K562 (cell line): ENCODE data around the gene MARCKSL1. TPM values are rescaled to one million over a fixed set of nuclear protein-coding genes. Genes with fewer than 3 reads are reported as not detected.
A peak's percentile ranks its signal among the peaks of the same experiment; 100 is the strongest.

Experiments used
- ARHGAP35 ChIP-seq: fragments of 450-650 bp; IDR thresholded peaks from 2 replicates; pipeline ENCODE4 v1.6.1; 2018; ENCODE audit not compliant: partially characterized antibody
- BDP1 ChIP-seq: IDR thresholded peaks from 3 replicates; pipeline ENCODE4 v1.6.1; 2011; ENCODE audit not compliant: insufficient read length, insufficient read depth
- DIDO1 ChIP-seq: fragments of 450-650 bp; IDR thresholded peaks from 2 replicates; pipeline ENCODE4 v1.6.1; 2016; ENCODE audit warnings: low read depth, missing biosample characterization, missing genetic modification characterization
- ELF4 ChIP-seq: fragments of 450-650 bp; formaldehyde crosslinking; IDR thresholded peaks from 2 replicates; pipeline ENCODE4 v1.4.0; 2022; ENCODE audit warnings: missing genetic modification characterization
- FOXJ3 ChIP-seq: sonication (generic); formaldehyde crosslinking; IDR thresholded peaks from 2 replicates; pipeline ENCODE4 v1.4.0; 2020; ENCODE audit warnings: mild to moderate bottlenecking, missing genetic modification reagents
- HBP1 ChIP-seq: fragments of 450-650 bp; formaldehyde crosslinking; IDR thresholded peaks from 2 replicates; pipeline ENCODE4 v1.4.0; 2022; ENCODE audit warnings: missing genetic modification characterization
- HMGN3 ChIP-seq: IDR thresholded peaks from 2 replicates; pipeline ENCODE4 v1.6.1; 2011; ENCODE audit warnings: borderline replicate concordance, low read depth, mild to moderate bottlenecking, mixed read lengths, low read length; ENCODE audit not compliant: insufficient read length; ENCODE audit errors: extremely low read depth
- HNRNPH1 ChIP-seq: fragments of 200-400 bp; formaldehyde crosslinking; optimal IDR thresholded peaks from 2 replicates; pipeline ENCODE3; 2017; ENCODE audit warnings: low read depth, mild to moderate bottlenecking, low read length, moderate library complexity
- MAFF ChIP-seq: IDR thresholded peaks from 2 replicates; pipeline ENCODE4 v1.6.1; 2012; ENCODE audit warnings: low read length, improper control_type of control experiment
- MCM2 ChIP-seq: fragments of 450-650 bp; IDR thresholded peaks from 2 replicates; pipeline ENCODE4 v1.6.1; 2017; ENCODE audit warnings: low read depth, mild to moderate bottlenecking
- MNT ChIP-seq, 2 experiments: fragments of 450-650 bp; conservative IDR thresholded peaks; 2 replicates each; pipeline ENCODE4 v1.6.1; 2017; ENCODE audit warnings: mild to moderate bottlenecking in 2 of 2, moderate library complexity in 2 of 2
- RBBP5 ChIP-seq: fragments of 200-600 bp; sonication (generic); IDR thresholded peaks from 2 replicates; pipeline ENCODE4 v1.6.1; 2012; ENCODE audit warnings: borderline replicate concordance, mild to moderate bottlenecking, low read length, control low read depth, inconsistent platforms; ENCODE audit not compliant: insufficient read depth, poor library complexity, severe bottlenecking
- RBM15 ChIP-seq: fragments of 200-400 bp; formaldehyde crosslinking; IDR thresholded peaks from 2 replicates; pipeline ENCODE4 v1.6.1; 2018; ENCODE audit warnings: mild to moderate bottlenecking, low read length, moderate library complexity; ENCODE audit not compliant: insufficient read depth
- SNIP1 ChIP-seq: fragments of 450-650 bp; IDR thresholded peaks from 2 replicates; pipeline ENCODE4 v1.7.1; 2017; ENCODE audit warnings: low read depth, mild to moderate bottlenecking
- SRSF7 ChIP-seq: fragments of 200-400 bp; formaldehyde crosslinking; optimal IDR thresholded peaks from 2 replicates; pipeline ENCODE3; 2017; ENCODE audit warnings: mild to moderate bottlenecking, low read depth, low read length
- TOE1 ChIP-seq, 2 experiments: fragments of 450-650 bp in 1 of 2; sonication (generic) in 1 of 2; formaldehyde crosslinking in 1 of 2; IDR thresholded peaks; 2 replicates each; pipeline versions ENCODE4 v1.7.1 to v1.8.0; 2016 to 2022; ENCODE audit warnings: borderline replicate concordance in 2 of 2, mild to moderate bottlenecking in 2 of 2, antibody characterized with exemption in 1 of 2, inconsistent platforms in 1 of 2, low read depth in 1 of 2, missing genetic modification reagents in 1 of 2, moderate library complexity in 1 of 2
- TRIM28 ChIP-seq: fragments of 450-650 bp; IDR thresholded peaks from 2 replicates; pipeline ENCODE4 v1.6.1; 2017
- U2AF2 ChIP-seq: fragments of 200-400 bp; formaldehyde crosslinking; optimal IDR thresholded peaks from 2 replicates; pipeline ENCODE3; 2017; ENCODE audit warnings: low read depth, mild to moderate bottlenecking, low read length
- ZNF133 ChIP-seq: fragments of 250-450 bp; sonication (Bioruptor Pico); IDR thresholded peaks from 2 replicates; pipeline ENCODE4 v1.4.0; 2020; ENCODE audit warnings: mild to moderate bottlenecking
- ZNF24 ChIP-seq: fragments of 450-650 bp; IDR thresholded peaks from 2 replicates; pipeline ENCODE4 v1.6.1; 2016
- polyA plus RNA-seq, 8 experiments: library from polyadenylated mRNA; depleted of rRNA in 4 of 8; stranded (reverse) in 5 of 8; unstranded in 3 of 8; fragments of >200 nt; fragmentation: Nextera tagmentation in 2 of 8; fragmentation: Illumina TruSeq in 1 of 8; extraction: Ambion mirVana in 2 of 8; extraction: Trizol in 1 of 8; gene quantifications; 2 replicates each; pipeline versions ENCODE4 v1.2.1 to v1.2.3, GENCODE V29; 2011 to 2014; ENCODE audit warnings: inconsistent platforms in 1 of 8, missing spikeins in 1 of 8
- total RNA-seq, 7 experiments: library from RNA; depleted of rRNA in 6 of 7; stranded (reverse); fragments of >200 nt in 6 of 7; fragmentation: Illumina TruSeq in 2 of 7; extraction: Trizol in 2 of 7; gene quantifications; 2 replicates each; pipeline versions ENCODE4 v1.2.1 to v1.2.3, GENCODE V29; 2011 to 2021; ENCODE audit warnings: low replicate concordance in 1 of 7
- TF ChIP-seq, protein P1 (sequence below): sonication (generic); formaldehyde crosslinking; IDR thresholded peaks from 2 replicates; pipeline ENCODE4 v1.8.0; 2022; ENCODE audit warnings: missing genetic modification reagents, mild to moderate bottlenecking, borderline replicate concordance

Gene MARCKSL1
- total and polyA plus RNA-seq, 9 of the 15 experiments (the other 6 are each of a cell fraction or from before 2014, with no cell fraction given), result 14.7 to 325 (median 155) TPM

- TF ChIP-seq ARHGAP35, result no peak
- no peak for TF ChIP-seq ELF4 (CRISPR knock-in tag)
- TF ChIP-seq HNRNPH1, result no peak
- no peak for TF ChIP-seq U2AF2
- 0 out of 2 replicates have a peak, but pooled peaks have one; percentile 21 for TF ChIP-seq TOE1 (IDR thresholded peaks at IDR 0.05; ENCODE audit: borderline replicate concordance)
- TF ChIP-seq TOE1 (CRISPR knock-in tag; IDR thresholded peaks at IDR 0.05; ENCODE audit: borderline replicate concordance, low read depth), result 0 out of 2 replicates have a peak, but pooled peaks have one; percentile 64
- no peak for TF ChIP-seq TRIM28
- peak; percentile 74 for TF ChIP-seq HMGN3
- no peak for TF ChIP-seq SRSF7
- TF ChIP-seq BDP1, result no peak
- TF ChIP-seq RBBP5, result peak; percentile 89
- peak; percentile 59; the same call in 1 of the 2 replicates for TF ChIP-seq ZNF24
- TF ChIP-seq HBP1 (CRISPR knock-in tag), result no peak
- TF ChIP-seq ZNF133 (CRISPR knock-in tag), result 0 out of 2 replicates have a peak, but pooled peaks have one; percentile 23
- no peak for TF ChIP-seq MAFF
- no peak for TF ChIP-seq MCM2
- no peak for TF ChIP-seq RBM15
- no peak for TF ChIP-seq FOXJ3 (CRISPR knock-in tag)
- no peak for TF ChIP-seq DIDO1 (tag)
- TF ChIP-seq MNT (conservative IDR thresholded peaks at IDR 0.05), result no peak; a peak in 3 of 4 replicates
- no peak for TF ChIP-seq SNIP1
- TF ChIP-seq, protein P1, sequence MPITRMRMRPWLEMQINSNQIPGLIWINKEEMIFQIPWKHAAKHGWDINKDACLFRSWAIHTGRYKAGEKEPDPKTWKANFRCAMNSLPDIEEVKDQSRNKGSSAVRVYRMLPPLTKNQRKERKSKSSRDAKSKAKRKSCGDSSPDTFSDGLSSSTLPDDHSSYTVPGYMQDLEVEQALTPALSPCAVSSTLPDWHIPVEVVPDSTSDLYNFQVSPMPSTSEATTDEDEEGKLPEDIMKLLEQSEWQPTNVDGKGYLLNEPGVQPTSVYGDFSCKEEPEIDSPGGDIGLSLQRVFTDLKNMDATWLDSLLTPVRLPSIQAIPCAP, result no peak
Measured at GRCh38 chr1:32351399-32352238, 15.6 kb upstream of the MARCKSL1 start (continued).
